ENCODE data around the gene SFXN5. TPM values are rescaled to one million over a fixed set of nuclear protein-coding genes. Genes with fewer than 3 reads are reported as not detected.

The SFXN5 gene
- total and polyA plus RNA-seq, 2 of the 8 experiments (the other 6 are each of a cell fraction or from before 2014, with no cell fraction given): 29.3 to 33.1 TPM

DNA sequence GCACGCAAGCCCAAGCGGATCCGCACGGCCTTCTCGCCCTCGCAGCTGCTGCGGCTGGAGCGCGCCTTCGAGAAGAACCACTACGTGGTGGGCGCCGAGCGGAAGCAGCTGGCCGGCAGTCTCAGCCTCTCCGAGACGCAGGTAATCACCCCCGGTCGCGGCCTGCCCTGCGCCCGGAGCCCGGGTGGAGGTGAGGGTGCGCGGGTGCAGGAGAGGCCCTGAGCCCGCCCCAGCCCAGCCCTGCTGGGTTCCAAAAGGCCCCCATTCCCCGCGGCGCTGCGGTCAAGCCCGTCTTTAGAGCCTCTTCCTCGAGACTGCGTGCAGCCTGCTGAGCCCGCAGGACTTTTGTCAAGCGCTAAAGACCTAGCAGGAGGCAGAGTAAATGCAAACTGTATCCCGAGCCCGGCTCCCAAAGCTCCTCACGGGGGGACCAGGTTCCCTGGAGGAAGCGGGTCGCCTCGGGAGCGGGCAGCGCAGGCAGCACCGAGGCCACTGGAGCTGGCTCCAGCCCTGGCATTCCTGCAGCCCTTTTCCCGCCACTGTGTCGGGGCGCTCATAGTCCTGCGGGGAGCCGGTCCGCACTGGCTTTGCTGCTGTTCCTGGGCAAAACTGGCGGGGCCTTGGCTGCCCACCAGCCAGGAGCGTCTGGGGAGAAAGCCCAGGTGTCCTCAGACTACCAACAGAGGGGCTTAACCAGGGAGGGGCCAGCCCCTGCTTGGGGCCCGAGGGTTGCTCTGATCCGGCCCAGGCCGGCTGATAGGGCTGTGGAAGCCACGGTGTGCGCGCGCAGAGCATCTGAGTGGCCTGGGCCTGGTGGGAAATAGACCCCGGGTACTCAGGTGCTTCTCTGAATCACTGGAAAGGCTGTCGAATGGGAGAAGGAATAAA lies 146.9 kb downstream of the SFXN5 start (continued):
- TF ChIP-seq SIN3A (conservative IDR thresholded peaks at IDR 0.05 in 1 of 2, IDR thresholded peaks at IDR 0.05 in 1 of 2; ENCODE audit: low read depth in 1 of 2, low read length in 2 of 2) (no peak), POU5F1 (IDR thresholded peaks at IDR 0.05; ENCODE audit: low read depth, low read length) (no peak), SP4 (IDR thresholded peaks at IDR 0.05; ENCODE audit: low read length) (no peak), TAF1 (IDR thresholded peaks at IDR 0.05; ENCODE audit: low read depth, low read length) (no peak), RFX5 (IDR thresholded peaks at IDR 0.05; ENCODE audit: borderline replicate concordance, low read depth, low read length) (no peak), YY1 (IDR thresholded peaks at IDR 0.05; ENCODE audit: low read depth, low read length) (0 out of 2 replicates have a peak, but pooled peaks have one; percentile 9), BCL11A (IDR thresholded peaks at IDR 0.05; ENCODE audit: low read depth in 2 of 2, low read length in 2 of 2) (no peak), SP1 (IDR thresholded peaks at IDR 0.05; ENCODE audit: low read depth, low read length) (no peak), CREB1 (IDR thresholded peaks at IDR 0.05) (no peak), SRF (IDR thresholded peaks at IDR 0.05; ENCODE audit: low read depth, low read length) (no peak), TCF12 (IDR thresholded peaks at IDR 0.05; ENCODE audit: low read depth, low read length) (0 out of 2 replicates have a peak, but pooled peaks have one; percentile 3), JUN (IDR thresholded peaks at IDR 0.05; ENCODE audit: low read depth, low read length) (no peak), CHD1 (IDR thresholded peaks at IDR 0.05; ENCODE audit: low read depth, low read length) (no peak), SAP30 (IDR thresholded peaks at IDR 0.05; ENCODE audit: insufficient read depth, insufficient replicate concordance, low read length) (no peak), HDAC6 (IDR thresholded peaks at IDR 0.05; ENCODE audit: low read depth, low read length) (no peak), PHF8 (conservative IDR thresholded peaks at IDR 0.05; ENCODE audit: low read depth, low read length) (no peak), ZNF274 (IDR thresholded peaks at IDR 0.05; ENCODE audit: borderline replicate concordance, extremely low read depth, low read length) (no peak)
- TF ChIP-seq, protein P1, sequence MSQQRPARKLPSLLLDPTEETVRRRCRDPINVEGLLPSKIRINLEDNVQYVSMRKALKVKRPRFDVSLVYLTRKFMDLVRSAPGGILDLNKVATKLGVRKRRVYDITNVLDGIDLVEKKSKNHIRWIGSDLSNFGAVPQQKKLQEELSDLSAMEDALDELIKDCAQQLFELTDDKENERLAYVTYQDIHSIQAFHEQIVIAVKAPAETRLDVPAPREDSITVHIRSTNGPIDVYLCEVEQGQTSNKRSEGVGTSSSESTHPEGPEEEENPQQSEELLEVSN (IDR thresholded peaks at IDR 0.05): peak; percentile 87
